T47D (cell line): ENCODE results near the gene TTLL9.
A peak's percentile ranks its signal among the peaks of the same experiment; 100 is the strongest.

Experiments used
- DNase-seq, 2 experiments: peaks; one replicate each; pipeline versions ENCODE4 v3.0.0 to v3.0.0-alpha.2; 2011 to 2012; ENCODE audit warnings: low read depth in 1 of 2, low spot score in 1 of 2
- JUND ChIP-seq: IDR thresholded peaks from 2 replicates; pipeline ENCODE4 v1.6.1; 2012; ENCODE audit warnings: low read depth
- in situ Hi-C: cut with HindIII; loops from 2 replicates; pipeline ENCODE4 v1.10.0; 2016; ENCODE audit warnings: low sequenced_read_pairs, low pct_unique_long_range_greater_than_20kb

TTLL9 gene

DNA sequence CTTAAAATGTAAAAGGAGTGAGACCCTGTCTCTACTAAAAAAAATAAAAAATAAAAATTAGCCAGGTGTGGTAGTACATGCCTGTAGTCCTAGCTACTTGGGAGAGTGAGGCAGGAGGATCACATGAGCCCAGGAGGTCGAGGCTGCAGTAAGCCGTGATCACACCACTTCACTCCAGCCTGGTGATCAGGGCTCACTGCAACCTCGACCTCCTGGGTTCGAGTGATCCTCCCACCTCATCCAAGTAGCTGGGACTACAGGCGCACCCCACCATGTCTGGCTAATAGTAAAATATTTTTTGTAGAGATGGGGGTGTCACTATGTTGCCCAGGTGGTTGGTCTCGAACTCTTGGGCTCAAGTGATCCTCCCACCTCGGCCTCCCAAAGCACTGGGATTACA, 17.0 kb upstream of the TTLL9 start:
- in situ Hi-C loops: no loop called here
- TF ChIP-seq JUND: no peak

DNA sequence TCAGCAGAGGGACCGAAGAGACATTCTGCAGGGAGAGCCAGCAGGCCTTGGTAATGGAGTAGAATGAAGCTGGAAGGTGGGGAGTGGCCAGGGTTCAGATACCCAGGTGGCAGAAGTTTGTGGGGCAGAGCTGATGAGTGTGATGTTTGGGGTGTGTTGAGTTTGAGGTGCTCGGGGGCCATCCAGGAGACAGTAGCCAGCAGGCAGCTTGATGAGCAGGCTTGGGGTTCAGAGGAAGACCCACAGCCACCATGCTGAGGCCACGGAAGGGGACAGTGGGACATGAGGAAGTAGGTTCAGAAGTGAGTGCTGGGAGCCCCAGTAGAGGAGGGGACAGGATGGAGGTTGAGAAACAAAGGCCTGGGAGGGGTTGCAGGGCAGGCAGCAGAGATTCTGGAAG, 13.9 kb upstream of the TTLL9 start:
- no peak for DNase-seq
- in situ Hi-C loops: no loop called here
- TF ChIP-seq JUND: no peak

More for the DNA sequence above, 17.0 kb upstream of the TTLL9 start:
- DNase-seq: no peak

DNA sequence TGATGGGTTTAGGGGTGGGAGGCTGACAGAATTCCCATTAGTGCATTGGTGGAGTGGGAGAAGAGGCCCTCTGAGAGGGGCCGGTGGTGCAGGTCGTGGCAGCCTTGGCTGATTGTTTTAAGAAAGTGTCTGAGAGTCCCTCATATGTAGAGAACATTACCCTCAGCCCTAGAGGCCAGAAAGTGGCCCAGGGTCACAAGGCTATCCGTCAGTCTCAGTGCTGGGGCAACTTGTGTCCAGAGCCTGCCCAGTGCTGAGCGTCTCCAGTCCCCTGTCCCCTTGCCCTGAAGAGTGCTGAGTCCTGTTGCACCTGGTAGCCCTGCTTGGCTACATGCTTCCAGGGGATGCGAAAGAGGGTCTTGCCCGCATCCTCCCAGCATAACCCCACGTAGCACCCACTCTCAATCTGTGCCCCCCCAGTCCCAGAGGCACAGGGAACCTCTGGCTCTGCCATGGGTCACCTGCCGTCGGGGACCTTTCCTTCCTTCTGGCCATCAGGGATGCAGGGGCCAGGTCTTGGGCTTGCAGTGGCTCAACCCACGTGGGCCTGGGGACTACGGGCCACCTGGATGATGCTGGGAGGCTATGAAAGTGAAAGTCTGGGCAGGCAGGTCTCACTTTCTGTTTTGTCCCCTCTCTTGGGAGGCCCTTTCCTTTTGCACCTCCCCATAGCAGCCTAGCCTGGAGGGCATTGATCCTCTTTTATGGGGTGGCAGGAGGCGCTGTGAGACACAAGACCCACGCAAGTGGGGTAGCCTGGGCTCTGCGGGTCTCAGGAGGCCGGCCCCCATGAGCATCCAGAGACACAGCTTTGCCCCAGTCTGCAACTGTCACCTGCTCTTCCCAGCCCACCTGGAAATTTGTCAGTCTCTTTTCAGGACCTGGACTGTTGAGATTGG, 12.3 kb upstream of the TTLL9 start:
- TF ChIP-seq JUND: no peak
- in situ Hi-C loops: no loop called here
- no peak for DNase-seq

DNA sequence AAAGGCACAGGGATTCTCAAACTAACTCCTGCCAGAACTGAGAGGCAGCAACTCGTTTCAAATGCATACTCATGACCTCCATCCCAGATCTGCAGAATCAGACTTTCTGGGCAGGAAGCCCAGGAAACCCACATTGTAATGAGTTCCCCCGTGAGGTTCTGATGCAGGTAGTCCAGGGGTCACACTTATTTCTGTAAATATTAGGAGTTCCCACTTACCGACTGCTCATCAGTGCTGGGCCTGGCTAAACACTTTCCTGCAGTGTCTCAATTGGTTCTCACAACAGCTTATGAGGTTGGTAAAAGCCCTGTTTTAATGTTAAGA, 11.7 kb upstream of the TTLL9 start:
- TF ChIP-seq JUND: no peak
- in situ Hi-C loops: no loop called here
- no peak for DNase-seq

DNA sequence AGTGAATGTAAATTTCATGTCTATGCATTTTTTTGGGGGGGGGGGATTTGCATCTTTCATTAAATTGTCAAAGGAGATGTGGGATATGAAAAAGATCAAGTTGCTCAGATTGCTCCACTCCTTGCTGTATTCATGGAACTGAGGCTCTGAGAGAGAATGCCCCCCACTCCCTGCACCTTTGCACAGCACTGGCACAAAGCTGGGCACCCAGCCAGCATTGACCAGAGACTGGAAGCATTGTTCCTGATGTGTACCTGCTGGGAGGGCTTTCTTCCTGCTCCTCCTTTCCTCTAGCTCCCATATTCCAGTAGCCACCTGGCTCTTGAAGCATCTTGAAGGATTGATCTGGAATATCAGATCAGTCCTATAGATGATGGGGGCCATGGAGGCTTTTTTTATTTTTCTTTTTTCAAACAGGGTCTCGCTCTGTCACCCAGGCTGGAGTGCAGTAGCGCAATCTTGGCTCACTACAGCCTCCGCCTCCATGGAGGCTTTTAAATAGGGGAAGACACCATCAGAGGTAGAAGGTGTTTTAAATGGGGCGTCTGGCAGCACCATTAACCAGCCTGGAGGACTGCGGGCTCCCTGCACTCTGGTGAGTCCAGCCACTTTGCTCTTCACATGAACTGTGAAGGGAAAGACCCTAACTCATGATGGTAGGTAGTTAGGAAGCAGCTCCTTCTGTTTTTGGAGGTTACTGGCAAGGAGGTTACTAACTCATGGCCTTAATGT, 11.0 kb upstream of the TTLL9 start:
- no peak for DNase-seq
- TF ChIP-seq JUND: no peak
- in situ Hi-C loops: no loop called here

DNA sequence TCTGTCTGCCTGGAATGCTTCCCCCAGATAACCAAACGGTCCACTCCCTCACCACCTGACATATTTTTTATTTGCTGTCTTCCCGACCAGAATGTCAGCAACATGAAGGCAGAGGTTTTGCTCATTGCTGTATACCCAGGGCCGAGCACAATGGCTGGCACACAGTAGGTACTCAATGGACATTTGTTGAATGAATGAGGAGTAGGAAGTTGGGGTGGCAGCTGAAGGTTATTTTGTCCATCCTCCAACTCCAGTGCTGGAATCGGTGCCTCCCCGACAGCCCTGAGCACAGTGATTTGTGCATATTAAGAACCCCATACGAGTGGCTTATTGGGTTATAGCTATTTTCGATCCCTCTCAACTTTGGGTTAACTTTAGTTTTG, 10.4 kb upstream of the TTLL9 start:
- no peak for TF ChIP-seq JUND
- in situ Hi-C loops: no loop called here
- no peak for DNase-seq

DNA sequence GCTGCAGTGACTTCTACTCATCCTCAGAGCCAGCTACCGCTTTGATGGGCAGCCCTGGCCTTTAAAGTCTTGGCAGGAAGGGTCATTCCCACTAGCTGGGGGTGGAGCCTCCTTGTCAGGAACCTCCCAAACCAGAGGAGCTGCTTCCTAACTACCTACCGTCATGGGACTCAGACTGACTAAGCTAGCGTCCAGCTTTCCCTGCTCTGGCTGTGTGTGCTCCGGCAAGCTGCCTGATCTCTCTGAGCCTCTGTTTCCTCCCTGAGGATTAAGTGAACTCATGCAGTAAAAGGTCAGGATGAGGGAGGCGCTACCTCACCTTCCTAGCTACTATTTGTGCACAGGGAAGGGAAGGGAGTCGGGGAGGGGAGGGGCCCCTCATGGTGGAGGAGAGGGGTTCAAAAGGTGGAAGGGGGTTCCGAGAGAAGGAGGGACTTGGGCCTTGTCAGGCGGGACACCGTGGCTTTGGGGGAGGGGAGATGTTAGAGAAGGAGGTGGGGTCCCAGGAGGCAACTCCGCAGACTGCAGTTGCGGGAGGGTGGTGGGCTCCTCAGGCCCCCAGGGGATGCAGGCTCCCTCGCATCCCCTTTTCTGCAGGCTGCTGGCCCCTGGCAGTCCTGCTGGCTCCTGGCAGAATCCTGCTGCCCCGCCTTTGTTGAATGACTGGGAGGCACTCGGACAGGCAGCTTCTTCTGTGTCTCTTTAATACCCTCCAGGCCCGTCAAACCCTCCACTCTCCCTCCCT, 9.9 kb upstream of the TTLL9 start:
- no peak for TF ChIP-seq JUND
- in situ Hi-C loops: no loop called here
- DNase-seq: peak; percentile 80 to 87

DNA sequence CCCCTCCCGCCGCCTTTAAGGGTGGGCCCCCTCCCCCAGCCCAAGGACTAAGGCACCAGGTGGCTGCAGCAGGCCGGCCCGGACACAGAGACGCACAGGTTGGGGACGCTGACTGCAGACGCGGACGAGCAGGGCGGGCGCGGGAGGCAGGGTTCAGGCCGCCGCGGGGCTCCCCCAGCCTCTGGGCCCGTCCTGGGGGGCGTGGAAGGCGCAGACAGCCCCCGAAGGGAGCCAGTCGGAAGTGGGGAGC, 9.4 kb upstream of the TTLL9 start:
- TF ChIP-seq JUND: no peak
- in situ Hi-C loops: no loop called here
- peak; percentile 37 to 48 for DNase-seq

DNA sequence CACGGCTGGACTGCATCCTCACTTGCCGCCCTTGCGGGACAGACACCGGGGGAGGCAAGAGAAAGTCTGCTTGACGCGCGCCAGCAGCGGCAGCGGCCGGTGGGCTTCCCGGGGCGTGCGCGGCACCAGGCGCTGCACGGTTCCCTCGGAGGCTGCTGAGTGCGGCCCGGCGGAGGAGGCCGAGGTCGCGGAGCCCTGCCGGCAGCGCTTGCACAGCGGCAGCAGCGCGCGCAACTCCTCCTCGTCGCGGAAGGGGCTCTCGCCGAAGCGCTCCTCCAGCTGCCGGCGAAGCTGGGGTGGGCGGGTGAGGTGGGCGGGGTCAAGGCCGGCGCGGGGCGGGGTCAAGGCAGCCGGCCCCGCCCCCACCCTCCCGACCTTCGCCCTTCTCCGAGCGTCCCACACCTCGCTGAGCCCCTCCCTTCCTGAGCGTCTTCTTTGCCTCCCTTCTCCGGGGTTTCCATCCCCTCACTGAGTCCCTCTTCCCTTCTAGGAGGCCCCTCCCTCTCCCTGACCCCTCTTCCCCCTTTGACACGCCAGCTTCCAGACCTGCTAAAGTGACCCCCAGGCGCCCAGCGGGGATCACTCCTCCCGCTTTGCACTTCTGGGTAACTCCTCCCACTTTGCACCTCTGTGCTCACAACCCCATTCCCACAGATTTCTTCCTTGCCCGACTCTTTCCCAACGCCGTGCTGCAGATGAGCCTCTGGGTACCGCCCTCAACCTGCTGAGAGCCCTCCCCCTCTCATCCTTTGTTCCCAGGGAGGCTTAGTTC, 8.9 kb upstream of the TTLL9 start:
- in situ Hi-C loops: no loop called here
- TF ChIP-seq JUND: no peak
- peak; percentile 79 to 96 for DNase-seq

DNA sequence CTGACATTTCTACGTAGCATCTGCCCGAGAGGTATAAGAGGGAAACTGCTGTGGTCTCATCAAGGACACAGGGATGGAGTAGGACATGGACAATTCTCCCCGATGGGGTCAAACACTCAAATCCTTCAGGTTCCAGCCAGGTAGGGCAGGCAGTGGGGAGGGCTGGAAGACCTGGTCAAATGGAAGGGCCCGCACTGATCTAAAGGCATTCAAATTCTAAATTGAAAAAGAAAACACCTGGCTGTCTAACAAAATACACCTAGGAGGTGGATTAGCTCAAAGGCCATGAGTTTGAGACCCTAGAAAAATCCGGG, 8.3 kb upstream of the TTLL9 start:
- in situ Hi-C loops: no loop called here
- TF ChIP-seq JUND: no peak
- DNase-seq: no peak

DNA sequence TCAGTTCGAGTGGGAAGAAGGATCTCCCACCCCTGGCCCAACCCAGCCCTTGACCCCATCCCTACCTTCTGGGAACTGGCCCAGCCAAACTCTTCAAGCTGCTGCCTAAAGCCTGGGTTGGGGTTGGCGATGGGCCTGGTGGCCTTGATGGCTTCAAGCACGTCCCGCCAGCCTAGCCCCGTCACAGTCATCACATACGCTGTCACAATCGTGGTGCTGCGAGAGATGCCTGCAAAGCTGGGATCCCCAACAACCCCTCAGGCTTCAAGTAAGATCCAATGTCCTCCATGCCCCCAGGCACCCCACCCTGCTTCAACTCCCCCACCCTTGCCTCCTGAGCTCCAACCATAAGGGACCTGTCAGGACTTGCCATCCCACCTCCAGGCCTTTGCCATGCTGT, 7.9 kb upstream of the TTLL9 start:
- in situ Hi-C loops: no loop called here
- no peak for TF ChIP-seq JUND
- DNase-seq: no peak

DNA sequence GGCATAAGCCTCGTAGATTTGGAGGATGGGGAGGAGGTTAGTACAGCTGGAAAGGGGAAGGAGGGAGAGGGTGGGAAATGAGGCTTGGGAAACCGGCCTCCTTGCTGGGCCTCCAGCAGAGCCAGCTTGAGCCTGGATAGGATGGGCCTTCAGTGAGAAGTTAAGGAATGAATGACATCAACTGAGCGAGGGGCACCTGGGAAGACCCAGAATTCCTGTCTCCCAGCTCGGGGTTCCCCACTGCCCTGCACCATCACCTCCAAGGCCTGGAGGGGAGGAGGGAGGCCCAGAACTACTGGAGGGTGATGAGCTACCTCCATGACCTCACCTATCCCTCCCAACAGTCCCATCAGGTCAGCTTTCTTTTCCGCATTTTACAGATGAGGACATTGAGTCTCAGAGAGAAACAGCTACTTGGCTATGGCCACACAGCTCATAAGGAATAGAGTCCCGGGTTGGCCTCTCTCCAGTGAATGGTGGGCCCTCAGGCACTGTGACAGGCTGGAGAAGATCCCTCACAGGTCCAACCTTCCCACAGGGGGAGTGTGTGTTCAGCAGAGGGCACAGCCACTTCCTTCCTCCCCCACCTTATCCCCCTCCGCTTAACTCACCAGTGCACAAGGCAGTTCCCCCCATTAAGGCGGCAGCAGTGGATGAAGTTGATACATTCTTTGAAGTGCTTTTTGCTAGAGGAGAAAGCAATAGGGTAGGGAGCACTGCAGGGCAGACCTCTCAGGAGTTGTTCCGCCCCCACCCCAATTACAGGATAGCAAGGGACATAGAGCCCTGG, 6.9 kb upstream of the TTLL9 start:
- in situ Hi-C loops: no loop called here
- DNase-seq: no peak
- no peak for TF ChIP-seq JUND
